Breast epithelium (tissue), 4 donors: ENCODE results near the gene METTL9. TPM values are rescaled to one million over a fixed set of nuclear protein-coding genes. Genes with fewer than 3 reads are reported as not detected.

ENCODE experiments used
- DNase-seq, 2 donors: peaks; one replicate each; pipeline ENCODE4 v3.0.0-alpha.2; 2019; ENCODE audit warnings: low spot score in 2 of 2
- H3K27ac ChIP-seq, 2 donors: fragments of 200-600 bp; sonication (generic) in 1 of 2; one replicate each; pipeline ENCODE4 v1.5.1; 2016 to 2019; ENCODE audit warnings: mild to moderate bottlenecking in 1 of 2
- H3K27me3 ChIP-seq, 2 donors: fragments of 200-600 bp; sonication (generic) in 1 of 2; one replicate each; pipeline versions ENCODE4 v1.5.1 to v1.6.0; 2017 to 2019; ENCODE audit warnings: control low read depth in 1 of 2, mild to moderate bottlenecking in 1 of 2
- H3K36me3 ChIP-seq: fragments of 200-600 bp; one replicate; pipeline ENCODE4 v1.5.1; 2019
- H3K4me1 ChIP-seq, 2 donors: fragments of 200-600 bp; sonication (generic); one replicate each; pipeline ENCODE4 v1.5.1; 2016 to 2019; ENCODE audit warnings: control low read depth in 1 of 2
- H3K4me3 ChIP-seq, 3 donors: fragments of 200-600 bp; sonication (generic); 1 replicate in 2 of 3; 2 replicates in 1 of 3; pipeline ENCODE4 v1.5.1; 2016 to 2019; ENCODE audit warnings: mild to moderate bottlenecking in 3 of 3, moderate library complexity in 2 of 3
- H3K9me3 ChIP-seq, 2 donors: fragments of 200-600 bp; sonication (generic) in 1 of 2; one replicate each; pipeline ENCODE4 v1.5.1; 2016 to 2019; ENCODE audit warnings: control low read depth in 1 of 2
- CTCF ChIP-seq, 3 donors: fragments of 450-650 bp; IDR thresholded peaks; one replicate each; pipeline ENCODE4 v1.5.1; 2016 to 2017; ENCODE audit warnings: antibody characterized with exemption in 3 of 3, mild to moderate bottlenecking in 3 of 3, moderate library complexity in 3 of 3
- POLR2A ChIP-seq: fragments of 450-650 bp; IDR thresholded peaks from one replicate; pipeline ENCODE4 v1.6.1; 2016; ENCODE audit warnings: antibody characterized with exemption, mild to moderate bottlenecking, moderate library complexity
- POLR2AphosphoS5 ChIP-seq, 3 donors: sonication (generic); formaldehyde crosslinking; IDR thresholded peaks; one replicate each; pipeline ENCODE4 v1.6.1; 2017; ENCODE audit warnings: antibody characterized with exemption in 3 of 3
- intact Hi-C: fragments of 100-400 bp; cut with DNase I; formaldehyde crosslinking; loops from one replicate; pipeline ENCODE4 v1.15.1; 2023; ENCODE audit warnings: low total_unique reads
- total RNA-seq, 3 donors: library from RNA; depleted of rRNA; stranded (reverse); fragments of >200 nt; gene quantifications; one replicate each; pipeline ENCODE4 v1.1.0, GENCODE V29; 2016

Gene METTL9
- total RNA-seq, 3 donors from 2014 or later, result 121 to 162 (median 136) TPM

GRCh38 chr16:21613361-21613760 is 14.0 kb downstream of the METTL9 start:
- no peak for DNase-seq
- Histone ChIP-seq H3K27ac (no peak overlapping the region), H3K27me3 (no peaks in the 10 kb centered on the region), H3K9me3 (no peaks in the 10 kb centered on the region), H3K4me1 (peaks cover 0 to 4% of the 10 kb centered on the region in 2 donors), H3K36me3 (no peaks in the 10 kb centered on the region), H3K4me3 (no peak overlapping the region)
- intact Hi-C loops, result no loop called here
- TF ChIP-seq CTCF (IDR thresholded peaks at IDR 0.05) (no peak), POLR2A (no peak), POLR2AphosphoS5 (IDR thresholded peaks at IDR 0.05) (no peak)

- Histone ChIP-seq H3K27me3 (no peaks in the 10 kb centered on the region), H3K4me1 (peaks cover 0 to 3% of the 10 kb centered on the region in 2 donors), H3K36me3 (no peaks in the 10 kb centered on the region), H3K9me3 (no peaks in the 10 kb centered on the region), H3K4me3 (no peak overlapping the region), H3K27ac (no peak overlapping the region)
- intact Hi-C loops, result no loop called here
- no peak for DNase-seq
- TF ChIP-seq POLR2AphosphoS5 (IDR thresholded peaks at IDR 0.05), result no peak
- TF ChIP-seq CTCF (IDR thresholded peaks at IDR 0.05), result no peak
- TF ChIP-seq POLR2A, result no peak
Observed at GRCh38 chr16:21613781-21614180, 14.4 kb downstream of the METTL9 start.

- intact Hi-C loops, result no loop called here
Observed at GRCh38 chr16:21614896-21615295, 15.5 kb downstream of the METTL9 start.

DNA sequence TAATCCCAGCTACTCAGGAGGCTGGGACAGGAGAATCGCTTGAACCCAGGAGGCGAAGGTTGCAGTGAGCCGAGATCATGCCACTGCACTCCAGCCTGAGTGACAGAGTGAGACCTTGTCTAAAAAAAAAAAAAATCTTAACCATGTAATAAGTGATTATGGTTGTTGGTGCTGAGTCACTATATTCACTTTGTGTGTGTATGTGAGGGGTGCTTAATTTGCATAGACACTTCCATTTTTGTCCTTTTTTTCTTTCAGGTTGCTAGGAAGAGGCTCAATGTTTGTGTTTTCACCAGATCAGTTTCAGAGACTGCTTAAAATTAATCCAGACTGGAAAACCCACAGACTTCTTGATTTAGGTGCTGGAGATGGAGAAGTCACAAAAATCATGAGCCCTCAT is 18.2 kb downstream of the METTL9 start:
- Histone ChIP-seq H3K9me3 (no peaks in the 10 kb centered on the region), H3K4me1 (no peaks in the 10 kb centered on the region), H3K36me3 (no peaks in the 10 kb centered on the region), H3K27me3 (no peaks in the 10 kb centered on the region), H3K27ac (no peak overlapping the region), H3K4me3 (no peak overlapping the region)
- intact Hi-C loops, result no loop called here
- DNase-seq, result no peak
- no peak for TF ChIP-seq POLR2A
- no peak for TF ChIP-seq CTCF (IDR thresholded peaks at IDR 0.05)
- no peak for TF ChIP-seq POLR2AphosphoS5 (IDR thresholded peaks at IDR 0.05)

More at GRCh38 chr16:21614896-21615295, 15.5 kb downstream of the METTL9 start:
- no peak overlapping the region for H3K4me3 ChIP-seq
- TF ChIP-seq POLR2A (no peak), CTCF (IDR thresholded peaks at IDR 0.05) (no peak), POLR2AphosphoS5 (IDR thresholded peaks at IDR 0.05) (no peak)
- H3K27me3 ChIP-seq, result no peaks in the 10 kb centered on the region
- no peaks in the 10 kb centered on the region for H3K36me3 ChIP-seq
- H3K4me1 ChIP-seq, result no peaks in the 10 kb centered on the region
- no peak for DNase-seq
- no peak overlapping the region for H3K27ac ChIP-seq
- no peaks in the 10 kb centered on the region for H3K9me3 ChIP-seq

DNA sequence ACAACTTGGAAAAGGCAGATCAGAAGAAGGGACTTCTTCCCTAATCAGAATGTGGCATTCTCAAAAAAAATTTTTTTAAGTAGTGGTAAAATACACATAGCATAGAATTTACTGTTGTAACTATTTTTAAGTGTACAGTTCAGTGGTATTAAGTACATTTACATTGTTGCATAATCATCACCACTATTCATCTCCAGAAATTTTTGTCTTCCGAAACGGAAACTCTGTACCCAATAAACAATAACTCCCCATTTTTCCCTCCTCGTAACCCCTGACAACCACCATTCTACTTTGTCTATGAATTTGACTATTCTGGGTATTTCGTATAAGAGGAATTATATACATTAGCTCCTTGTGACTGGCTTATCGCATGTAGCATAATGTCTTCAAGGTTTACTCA is 18.9 kb downstream of the METTL9 start:
- no peaks in the 10 kb centered on the region for H3K36me3 ChIP-seq
- intact Hi-C loops, result no loop called here
- no peaks in the 10 kb centered on the region for H3K4me1 ChIP-seq
- no peak for TF ChIP-seq POLR2AphosphoS5 (IDR thresholded peaks at IDR 0.05)
- no peak for TF ChIP-seq POLR2A
- TF ChIP-seq CTCF (IDR thresholded peaks at IDR 0.05), result no peak
- H3K27me3 ChIP-seq, result no peaks in the 10 kb centered on the region
- no peaks in the 10 kb centered on the region for H3K9me3 ChIP-seq
- no peak for DNase-seq
- H3K27ac ChIP-seq, result no peak overlapping the region
- H3K4me3 ChIP-seq, result no peak overlapping the region
